MCF 10A (cell line): ENCODE measurements around the gene AGBL1. TPM values are rescaled to one million over a fixed set of nuclear protein-coding genes. Genes with fewer than 3 reads are reported as not detected.

Experiments
- BruUV-seq: library from RNA; stranded (reverse); fragments of 400-500 nt; replicated peaks from 2 replicates; lab custom pipeline; 2021; lab: Mats Ljungman, UMichigan
- CTCF ChIA-PET: fragments of 300-600 bp; sonication (Branson Sonifier 250); formaldehyde crosslinking; extraction: SDS; loops from one replicate; lab custom pipeline; 2021; ENCODE audit warnings: antibody characterized with exemption, inconsistent platforms; lab: Yijun Ruan, JAX
- POLR2A ChIA-PET: fragments of 300-600, 350-650 bp; sonication (Branson Sonifier 250); formaldehyde crosslinking; extraction: SDS; loops from one replicate; lab custom pipeline; 2020; ENCODE audit warnings: antibody characterized with exemption, inconsistent platforms; lab: Yijun Ruan, JAX
- DNase-seq: peaks from one replicate; pipeline ENCODE4 v3.0.0-alpha.2; 2018; ENCODE audit not compliant: unreplicated experiment
- H3K27ac Mint-ChIP-seq: one replicate; pipeline ENCODE4 v1.8.0; 2022; ENCODE audit warnings: mild to moderate bottlenecking, low read depth, mixed read lengths; ENCODE audit not compliant: unreplicated experiment
- H3K27me3 Mint-ChIP-seq: one replicate; pipeline ENCODE4 v1.8.0; 2022; ENCODE audit warnings: mixed read lengths; ENCODE audit not compliant: insufficient read depth, unreplicated experiment
- H3K36me3 Mint-ChIP-seq: one replicate; pipeline ENCODE4 v1.8.0; 2022; ENCODE audit warnings: mild to moderate bottlenecking, moderate library complexity, mixed read lengths; ENCODE audit not compliant: insufficient read depth, unreplicated experiment
- H3K4me1 Mint-ChIP-seq: one replicate; pipeline ENCODE4 v1.8.0; 2022; ENCODE audit warnings: mixed read lengths; ENCODE audit not compliant: insufficient read depth, unreplicated experiment
- H3K4me3 Mint-ChIP-seq: one replicate; pipeline ENCODE4 v1.8.0; 2022; ENCODE audit warnings: mild to moderate bottlenecking, moderate library complexity, mixed read lengths; ENCODE audit not compliant: unreplicated experiment
- H3K9me3 Mint-ChIP-seq: one replicate; pipeline ENCODE4 v1.8.0; 2022; ENCODE audit warnings: mixed read lengths; ENCODE audit not compliant: unreplicated experiment
- intact Hi-C: fragments of 100-400 bp; cut with micrococcal nuclease; formaldehyde crosslinking; loops from 2 replicates; pipeline ENCODE4 v1.14.1; 2022
- total RNA-seq: library from RNA; stranded (reverse); gene quantifications from 2 replicates; pipeline ENCODE4 v1.2.3, GENCODE V29; 2022
- TF ChIP-seq, protein P1 (sequence below): fragments of 200-600 bp; IDR thresholded peaks from one replicate; pipeline ENCODE4 v1.8.0; 2022; ENCODE audit warnings: antibody characterized with exemption, mild to moderate bottlenecking; ENCODE audit not compliant: unreplicated experiment

AGBL1 gene
- total RNA-seq, 1 experiment from 2014 or later, result not detected

DNA sequence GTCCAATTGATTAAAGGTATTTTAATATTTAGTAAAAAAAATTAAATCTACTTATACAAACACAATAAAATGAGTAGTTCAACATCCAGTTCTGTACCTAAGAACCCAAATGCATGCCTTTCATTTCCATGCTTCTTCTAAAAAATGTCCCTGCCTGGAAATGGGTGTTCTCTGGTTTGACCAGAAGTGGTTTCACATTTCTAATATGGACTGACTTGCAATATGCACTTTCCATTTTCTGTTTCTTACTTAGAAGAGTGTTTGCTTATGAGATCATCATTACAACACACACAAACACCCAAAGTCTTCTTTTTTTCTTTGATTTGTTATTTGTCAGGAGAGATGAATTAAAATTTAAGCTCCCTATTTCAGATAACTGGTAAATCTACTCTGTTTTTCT, 879.6 kb downstream of the AGBL1 start:
- H3K27me3 Mint-ChIP-seq, result no peaks in the 10 kb centered on the region
- no TSS peak for BruUV-seq

DNA sequence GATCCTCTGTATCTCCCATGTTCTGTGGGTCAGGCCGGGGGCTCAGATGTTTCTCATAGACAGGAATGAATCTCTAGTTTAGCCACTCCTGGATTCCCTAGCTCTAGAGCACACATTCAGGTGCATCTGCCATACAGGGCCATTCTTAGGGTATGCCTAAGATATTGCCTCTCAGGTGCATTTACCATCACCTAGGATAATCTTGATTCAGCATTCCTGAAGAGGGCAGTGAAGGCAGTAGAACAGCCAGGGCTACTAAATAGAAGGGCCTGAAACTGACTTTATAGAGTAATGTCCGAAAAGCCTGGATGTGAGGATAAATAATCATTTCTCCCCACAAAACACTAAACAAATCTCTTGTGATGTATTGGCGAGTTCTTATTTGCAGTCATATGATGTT, 882.0 kb downstream of the AGBL1 start:
- H3K27me3 Mint-ChIP-seq, result no peaks in the 10 kb centered on the region
- intact Hi-C loops, result no loop called here
- no peaks in the 10 kb centered on the region for H3K36me3 Mint-ChIP-seq
- TF ChIP-seq, protein P1, sequence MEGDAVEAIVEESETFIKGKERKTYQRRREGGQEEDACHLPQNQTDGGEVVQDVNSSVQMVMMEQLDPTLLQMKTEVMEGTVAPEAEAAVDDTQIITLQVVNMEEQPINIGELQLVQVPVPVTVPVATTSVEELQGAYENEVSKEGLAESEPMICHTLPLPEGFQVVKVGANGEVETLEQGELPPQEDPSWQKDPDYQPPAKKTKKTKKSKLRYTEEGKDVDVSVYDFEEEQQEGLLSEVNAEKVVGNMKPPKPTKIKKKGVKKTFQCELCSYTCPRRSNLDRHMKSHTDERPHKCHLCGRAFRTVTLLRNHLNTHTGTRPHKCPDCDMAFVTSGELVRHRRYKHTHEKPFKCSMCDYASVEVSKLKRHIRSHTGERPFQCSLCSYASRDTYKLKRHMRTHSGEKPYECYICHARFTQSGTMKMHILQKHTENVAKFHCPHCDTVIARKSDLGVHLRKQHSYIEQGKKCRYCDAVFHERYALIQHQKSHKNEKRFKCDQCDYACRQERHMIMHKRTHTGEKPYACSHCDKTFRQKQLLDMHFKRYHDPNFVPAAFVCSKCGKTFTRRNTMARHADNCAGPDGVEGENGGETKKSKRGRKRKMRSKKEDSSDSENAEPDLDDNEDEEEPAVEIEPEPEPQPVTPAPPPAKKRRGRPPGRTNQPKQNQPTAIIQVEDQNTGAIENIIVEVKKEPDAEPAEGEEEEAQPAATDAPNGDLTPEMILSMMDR, result no peak
- DNase-seq, result no peak
- no peaks in the 10 kb centered on the region for H3K9me3 Mint-ChIP-seq
- no peak overlapping the region for H3K4me3 Mint-ChIP-seq
- no peaks in the 10 kb centered on the region for H3K4me1 Mint-ChIP-seq
- ChIA-PET CTCF (interaction anchor here (0.8 kb wide), 1 partner anchor 49 kb away, joined by 3 read pairs; no protein-coding TSS in a partner anchor), POLR2A (no interaction called here)
- BruUV-seq, result no TSS peak
- H3K27ac Mint-ChIP-seq, result no peak overlapping the region

More for the DNA sequence above, 879.6 kb downstream of the AGBL1 start:
- POLR2A ChIA-PET, result interaction anchor here (0.6 kb wide), 1 partner anchor 12 kb away, joined by 4 read pairs; no protein-coding TSS in a partner anchor
- no peaks in the 10 kb centered on the region for H3K4me1 Mint-ChIP-seq
- CTCF ChIA-PET, result interaction anchor here (0.7 kb wide), 1 partner anchor 990 kb away, joined by 4 read pairs; no protein-coding TSS in a partner anchor
- no peak overlapping the region for H3K27ac Mint-ChIP-seq
- H3K36me3 Mint-ChIP-seq, result no peaks in the 10 kb centered on the region
- intact Hi-C loops, result no loop called here
- TF ChIP-seq, protein P1, result no peak
- no peak for DNase-seq
- no peaks in the 10 kb centered on the region for H3K9me3 Mint-ChIP-seq
- H3K4me3 Mint-ChIP-seq, result no peak overlapping the region

DNA sequence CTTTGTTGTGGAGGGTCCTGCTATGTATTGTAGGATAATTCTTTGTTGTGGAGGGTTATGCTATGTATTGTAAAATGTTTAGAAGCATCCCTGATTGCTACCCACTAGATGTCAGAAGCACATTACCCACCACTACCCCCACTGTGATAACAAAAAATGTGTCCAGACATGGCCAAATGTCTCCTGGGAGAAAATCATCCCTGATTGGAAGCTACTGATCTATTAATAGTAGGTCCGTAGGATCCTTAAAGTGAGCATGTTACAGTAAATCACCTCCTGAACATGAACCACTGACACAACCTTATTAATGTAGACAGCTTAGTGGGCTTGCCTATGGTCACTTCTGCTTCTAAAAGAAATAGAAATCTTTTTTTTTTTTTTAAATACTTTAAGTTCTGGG, 884.6 kb downstream of the AGBL1 start:
- Mint-ChIP-seq H3K36me3 (no peaks in the 10 kb centered on the region), H3K27me3 (no peaks in the 10 kb centered on the region), H3K4me3 (no peak overlapping the region), H3K4me1 (no peaks in the 10 kb centered on the region), H3K9me3 (no peaks in the 10 kb centered on the region), H3K27ac (no peak overlapping the region)
- CTCF ChIA-PET, result interaction anchor here (1.0 kb wide), 2 partner anchors 15 to 45 kb away, joined by 3 read pairs; no protein-coding TSS in a partner anchor
- TF ChIP-seq, protein P1, result no peak
- intact Hi-C loops, result no loop called here
- BruUV-seq, result no TSS peak
- DNase-seq, result no peak
- POLR2A ChIA-PET, result no interaction called here

DNA sequence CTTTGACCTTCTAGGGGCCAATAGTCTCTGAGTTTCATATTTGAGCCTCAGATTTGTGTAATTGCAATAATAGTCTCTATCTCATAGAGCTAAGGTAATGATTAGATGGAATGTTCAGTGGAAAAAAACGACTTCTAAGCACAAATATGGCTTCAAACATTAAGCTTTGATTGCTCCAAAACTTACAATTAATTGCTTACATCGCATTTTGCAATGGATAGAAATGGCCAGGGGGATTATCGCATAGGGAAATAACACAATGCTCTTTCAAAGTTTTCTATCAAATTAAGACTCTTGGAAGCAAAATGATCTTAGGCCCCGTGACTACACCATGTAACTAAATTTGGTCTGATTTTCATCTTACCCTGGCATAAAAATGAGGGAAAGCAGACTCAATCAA, 888.6 kb downstream of the AGBL1 start:
- no peaks in the 10 kb centered on the region for H3K4me1 Mint-ChIP-seq
- no peak overlapping the region for H3K27ac Mint-ChIP-seq
- CTCF ChIA-PET, result no interaction called here
- intact Hi-C loops, result no loop called here
- TF ChIP-seq, protein P1, result no peak
- H3K36me3 Mint-ChIP-seq, result no peaks in the 10 kb centered on the region
- no peaks in the 10 kb centered on the region for H3K9me3 Mint-ChIP-seq
- no peaks in the 10 kb centered on the region for H3K27me3 Mint-ChIP-seq
- H3K4me3 Mint-ChIP-seq, result no peak overlapping the region
- POLR2A ChIA-PET, result no interaction called here
- DNase-seq, result no peak
- no TSS peak for BruUV-seq
